Stimulated activated CD4-positive, alpha-beta T cell treated with anti-CD3 and anti-CD28 coated beads, Interleukin-2, amount 100 ng/mL, for 4 hours (primary cell): ENCODE data around the gene SPZ1.
"Not testable (repeated sequence)": the region's sequence is repeated elsewhere in the genome, so short reads cannot be mapped to it uniquely, and the experiment has no call there.

ENCODE experiments used
- DNase-seq: peaks from one replicate; pipeline ENCODE4 v3.0.0-alpha.2; 2020; ENCODE audit warnings: low read depth

SPZ1 gene

DNA sequence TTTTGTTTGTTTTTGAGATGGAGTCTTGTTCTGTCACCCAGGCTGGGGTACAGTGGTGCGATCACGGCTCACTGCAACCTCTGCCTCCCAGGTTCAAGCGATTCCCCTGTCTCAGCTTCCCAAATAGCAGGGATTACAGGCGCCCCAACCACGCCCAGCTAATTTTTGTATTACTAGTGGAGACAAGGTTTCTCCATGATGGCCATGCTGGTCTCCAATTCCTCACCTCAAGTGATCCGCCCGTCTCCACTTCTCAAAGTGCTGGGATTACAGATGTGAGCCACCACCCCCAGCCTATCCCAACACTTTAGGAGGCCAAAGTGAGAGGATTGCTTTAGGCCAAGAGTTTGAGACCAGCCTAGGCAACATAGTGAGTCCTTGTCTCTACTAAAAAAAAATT, 19.3 kb downstream of the SPZ1 start:
- DNase-seq = no peak

DNA sequence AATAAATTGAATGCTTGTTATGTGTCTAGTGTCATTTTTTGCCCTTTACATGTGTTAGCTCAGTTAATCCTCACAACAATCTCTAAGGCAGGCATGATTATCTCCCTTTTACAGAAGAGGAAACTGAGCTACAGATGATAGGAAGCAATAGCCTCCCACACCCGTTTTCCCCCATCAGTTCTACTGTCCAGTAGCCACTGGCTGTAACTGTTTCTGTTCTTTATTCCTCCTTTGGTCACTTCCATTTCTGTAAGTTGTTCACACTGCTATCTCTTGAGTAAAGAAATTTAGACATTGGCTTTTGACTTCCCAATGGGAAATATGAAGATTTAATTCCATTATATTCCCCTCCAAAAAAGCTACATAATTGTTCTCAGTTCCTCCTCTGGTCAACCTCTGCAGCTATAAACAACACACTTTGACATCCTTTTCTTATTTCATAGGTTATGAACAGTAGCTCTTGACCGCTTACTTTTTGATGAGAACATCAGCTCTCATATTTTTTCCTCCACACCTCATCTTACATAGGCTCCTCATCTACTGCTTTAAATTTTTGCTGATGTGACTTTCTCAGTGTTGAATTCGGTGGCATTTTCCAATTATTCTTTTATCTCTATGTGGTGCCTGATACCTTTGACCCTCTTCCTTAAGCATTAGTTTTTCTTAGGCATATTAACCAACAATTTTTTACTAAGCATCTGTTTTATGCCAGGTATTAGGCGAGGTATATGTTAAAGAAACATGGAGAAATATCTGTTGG, 21.4 kb downstream of the SPZ1 start:
- no peak for DNase-seq

DNA sequence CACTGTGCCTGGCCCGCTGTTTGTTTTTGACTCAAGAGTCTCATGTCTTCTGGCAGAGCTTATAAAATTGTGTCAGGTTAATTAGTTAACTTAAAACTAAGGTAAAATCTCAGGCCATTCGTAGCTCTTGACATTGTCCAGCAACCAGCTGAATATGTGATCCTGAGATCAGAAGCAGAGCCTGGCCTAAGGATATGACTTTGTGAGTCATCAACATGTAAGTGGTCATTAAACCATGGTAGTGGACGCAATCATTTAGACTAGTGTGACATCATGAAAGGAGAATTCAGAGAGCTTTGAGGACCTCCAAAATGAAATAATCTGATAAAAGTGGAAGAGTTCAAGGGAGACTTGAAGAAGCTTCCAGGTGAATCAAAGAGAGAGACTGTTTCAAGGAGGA, 23.3 kb downstream of the SPZ1 start:
- DNase-seq = no peak

DNA sequence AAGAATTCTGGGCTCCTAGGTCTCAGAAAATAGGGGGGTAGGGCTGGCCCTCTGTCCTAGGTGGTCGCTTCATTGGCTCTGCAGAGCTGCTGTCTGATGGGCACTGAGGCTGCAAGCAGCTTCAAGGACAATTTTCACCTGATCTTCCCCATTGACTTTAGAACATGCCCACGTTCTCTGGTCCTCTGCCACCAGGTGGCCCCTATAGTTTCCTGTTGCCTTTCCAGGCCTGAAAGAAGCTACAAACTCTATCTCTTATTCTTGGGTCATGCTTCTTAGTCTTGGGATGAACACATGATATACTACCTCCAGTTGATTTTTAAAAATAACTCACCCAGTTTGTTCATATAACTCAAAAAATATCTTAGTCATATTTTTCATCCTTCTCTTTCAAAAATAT, 26.3 kb downstream of the SPZ1 start:
- DNase-seq = peak; percentile 10

DNA sequence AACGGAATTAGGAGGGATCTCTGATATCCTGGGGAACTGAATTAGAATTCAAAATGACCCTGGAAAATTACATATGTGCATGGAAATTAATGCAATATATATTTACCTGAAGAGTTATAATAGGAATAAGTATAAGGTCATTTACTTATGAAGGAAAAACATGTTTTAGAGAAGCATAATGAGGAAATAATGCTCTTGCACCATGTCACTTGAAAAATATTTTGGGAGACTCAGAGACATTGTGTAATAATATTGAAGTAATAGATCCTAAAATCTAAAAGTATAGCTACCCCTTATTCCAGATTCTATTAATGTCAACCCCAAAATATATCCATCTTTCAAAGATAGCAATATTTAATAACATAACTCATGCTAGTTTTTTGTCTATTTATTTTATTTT, 28.4 kb downstream of the SPZ1 start:
- no peak for DNase-seq

DNA sequence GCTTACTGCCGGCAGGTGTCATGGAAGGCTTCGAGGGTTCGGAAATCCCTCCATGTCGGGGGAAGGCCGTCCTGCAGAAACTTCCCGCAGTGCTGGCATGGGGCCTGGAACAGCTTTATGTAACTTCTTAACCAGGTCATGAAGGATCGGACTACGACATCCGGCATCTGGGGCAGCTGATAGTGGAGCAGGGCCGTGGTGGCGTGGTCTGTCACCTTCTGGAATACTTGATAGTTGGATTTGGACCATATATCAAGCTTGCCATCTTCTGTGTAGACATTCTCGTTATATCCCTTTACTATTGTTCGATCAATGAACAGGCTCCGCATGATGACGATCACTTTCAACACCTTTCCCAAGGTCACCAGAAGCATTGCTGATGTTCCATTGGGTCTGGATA, 31.2 kb downstream of the SPZ1 start:
- DNase-seq = not testable (repeated sequence)

DNA sequence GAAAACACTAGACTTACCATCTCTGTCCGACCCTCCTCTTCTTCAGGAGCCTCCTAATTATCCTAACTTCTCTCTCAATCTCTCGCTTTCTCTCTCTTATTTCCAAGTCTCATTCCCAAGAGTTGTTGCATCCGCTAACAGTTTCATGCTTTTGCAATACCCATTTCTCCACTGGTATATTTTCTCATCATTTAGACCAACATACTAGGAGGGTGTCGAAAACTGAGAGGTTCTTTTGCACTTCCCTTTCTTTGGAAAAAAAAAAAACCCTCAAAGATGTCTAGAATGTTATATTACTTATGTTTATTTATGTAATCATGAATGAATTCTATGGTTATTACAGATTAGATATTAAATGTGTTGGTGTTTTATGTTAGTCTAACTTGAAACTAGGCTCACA, 35.9 kb downstream of the SPZ1 start:
- DNase-seq = no peak

DNA sequence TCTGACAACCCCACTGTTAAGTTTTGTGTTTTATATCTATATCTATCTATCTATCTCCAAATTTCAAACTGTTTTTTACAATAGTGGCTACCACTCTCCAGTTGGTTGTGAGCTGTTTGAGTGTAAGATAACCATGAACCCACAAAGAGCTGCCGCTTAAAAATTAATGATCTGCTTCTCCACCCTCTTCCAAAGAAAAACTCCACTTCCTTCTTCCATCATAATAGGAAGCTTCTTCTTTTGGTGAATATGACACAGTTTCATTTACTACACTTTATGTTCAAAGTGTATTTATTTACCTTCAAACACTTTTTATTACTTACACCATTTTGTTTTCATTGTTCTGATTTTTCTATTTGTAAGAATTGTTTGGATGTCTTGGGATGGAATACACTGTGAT, 37.9 kb downstream of the SPZ1 start:
- no peak for DNase-seq

DNA sequence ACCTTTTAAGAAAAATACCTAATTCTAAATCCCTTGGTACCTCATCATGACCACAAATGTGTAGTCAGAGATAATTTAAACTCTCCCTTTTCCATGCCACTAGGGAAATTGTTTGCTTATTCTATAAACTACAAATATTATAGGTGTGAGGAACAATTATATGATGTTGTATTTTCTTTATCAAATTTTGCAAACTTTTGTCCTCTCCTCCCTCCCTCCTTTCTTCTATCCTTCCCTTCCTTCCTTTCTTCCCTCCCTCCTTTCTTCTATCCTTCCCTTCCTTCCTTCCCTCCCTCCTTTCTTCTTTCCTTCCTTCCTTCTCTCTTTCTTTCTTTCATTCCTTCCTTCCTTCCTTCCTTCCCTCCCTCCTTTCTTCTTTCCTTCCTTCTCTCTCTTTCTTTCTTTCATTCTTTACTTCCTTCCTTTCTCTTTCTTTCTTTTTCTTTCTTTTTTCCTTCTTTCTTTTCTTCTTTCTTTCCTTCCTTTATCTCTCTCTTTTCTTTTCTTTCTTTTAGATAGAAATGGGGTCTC, 41.2 kb downstream of the SPZ1 start:
- no peak for DNase-seq

DNA sequence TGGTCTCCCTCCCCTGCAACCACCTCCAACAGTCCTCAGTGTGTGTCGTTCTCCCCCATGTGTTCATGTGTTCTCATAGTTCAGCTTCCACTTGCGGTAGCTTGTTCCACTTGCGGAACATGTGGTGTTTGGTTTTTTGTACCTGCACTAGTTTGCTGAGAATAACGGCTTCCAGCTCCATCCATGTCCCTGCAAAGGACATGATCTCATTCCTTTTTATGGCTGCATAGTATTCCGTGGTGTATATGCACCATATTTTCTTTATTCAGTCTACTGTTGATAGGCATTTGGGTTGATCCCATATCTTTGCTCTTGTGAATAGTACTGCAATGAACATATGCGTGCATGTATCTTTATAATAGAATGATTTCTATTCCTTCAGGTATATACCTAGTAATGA, 45.1 kb downstream of the SPZ1 start:
- DNase-seq = no peak

DNA sequence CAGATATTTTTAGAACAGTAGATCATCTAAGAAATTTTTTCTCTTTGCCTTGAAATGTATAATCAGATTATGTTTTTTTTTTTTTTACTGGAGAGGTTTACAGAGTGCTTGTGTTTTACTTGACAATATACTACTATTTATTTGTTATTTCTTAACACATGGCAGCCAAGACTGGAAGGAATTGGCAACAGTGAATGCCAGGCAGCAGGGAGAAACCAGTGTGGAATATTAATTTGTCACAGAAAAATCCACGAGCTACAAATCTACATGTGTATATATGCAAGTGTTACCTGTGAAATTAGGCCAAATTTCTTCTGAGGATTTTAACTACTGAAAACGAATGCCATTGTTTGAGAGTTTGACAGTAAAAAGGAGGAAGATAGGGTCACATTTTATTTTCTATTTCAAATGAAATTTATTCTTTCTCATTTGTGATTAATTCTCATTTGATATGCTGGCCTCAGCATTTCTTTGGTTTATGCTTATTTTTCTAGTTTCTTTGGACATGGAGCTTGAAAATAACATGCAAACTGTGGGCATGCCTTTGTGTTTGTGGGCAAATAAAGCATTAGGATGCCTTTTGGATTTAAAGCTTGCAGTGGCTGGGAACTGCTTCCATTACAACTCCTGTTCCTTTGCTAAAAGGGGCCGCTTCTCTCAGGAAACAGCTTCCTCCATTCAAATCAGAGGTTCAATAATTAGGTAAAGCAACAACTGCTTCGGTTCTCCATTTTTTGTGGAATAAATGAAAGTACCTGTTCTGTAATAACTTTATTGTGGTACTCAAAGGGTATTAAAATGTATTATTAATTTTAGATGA, 49.1 kb downstream of the SPZ1 start:
- no peak for DNase-seq

DNA sequence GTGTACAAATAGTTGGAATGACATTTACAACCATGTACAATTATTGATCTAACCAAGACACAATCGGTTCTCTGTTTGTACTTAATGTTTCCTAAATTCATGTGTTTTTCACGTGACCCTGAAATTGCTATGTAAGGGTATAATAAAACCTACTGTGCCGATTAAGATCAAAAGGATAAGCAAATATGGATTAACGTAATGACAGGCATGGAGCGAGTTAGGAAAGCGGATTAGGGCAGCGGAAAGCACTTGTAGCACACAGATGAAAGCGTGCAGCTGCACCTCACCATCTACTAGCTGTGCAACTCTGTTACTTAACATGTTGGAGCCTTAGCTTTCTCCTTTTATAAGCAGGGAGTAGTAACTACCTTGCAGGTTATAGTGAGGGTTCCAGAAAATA, 49.7 kb downstream of the SPZ1 start:
- no peak for DNase-seq

DNA sequence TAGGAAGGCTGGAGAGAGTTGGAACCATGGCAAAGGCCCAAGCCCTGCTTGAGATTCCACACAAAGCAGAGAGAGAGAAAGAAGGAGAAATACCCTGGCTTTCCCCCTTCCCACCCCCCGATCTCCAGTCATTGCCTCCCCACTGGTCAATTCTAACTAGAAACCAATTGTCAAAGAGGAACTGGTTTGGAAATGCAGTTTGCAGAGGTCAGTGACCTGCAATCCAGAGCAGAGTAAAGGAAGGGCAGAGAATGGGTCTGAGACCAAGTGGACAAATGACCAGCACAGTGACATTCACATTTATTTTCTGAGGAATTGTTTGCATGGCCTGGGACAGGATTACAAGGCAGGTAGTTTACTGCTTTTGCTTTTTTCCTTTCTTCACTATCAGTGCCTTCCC, 50.6 kb downstream of the SPZ1 start:
- DNase-seq = no peak
